SHP77 treated with DMSO at 0.1 percent for 48 hours (cell line): ENCODE results near the gene MGRN1.

Experiments used
- DNase-seq: peaks from one replicate; lab custom pipeline; 2025; lab: John Stamatoyannopoulos, UW

The MGRN1 gene

DNA sequence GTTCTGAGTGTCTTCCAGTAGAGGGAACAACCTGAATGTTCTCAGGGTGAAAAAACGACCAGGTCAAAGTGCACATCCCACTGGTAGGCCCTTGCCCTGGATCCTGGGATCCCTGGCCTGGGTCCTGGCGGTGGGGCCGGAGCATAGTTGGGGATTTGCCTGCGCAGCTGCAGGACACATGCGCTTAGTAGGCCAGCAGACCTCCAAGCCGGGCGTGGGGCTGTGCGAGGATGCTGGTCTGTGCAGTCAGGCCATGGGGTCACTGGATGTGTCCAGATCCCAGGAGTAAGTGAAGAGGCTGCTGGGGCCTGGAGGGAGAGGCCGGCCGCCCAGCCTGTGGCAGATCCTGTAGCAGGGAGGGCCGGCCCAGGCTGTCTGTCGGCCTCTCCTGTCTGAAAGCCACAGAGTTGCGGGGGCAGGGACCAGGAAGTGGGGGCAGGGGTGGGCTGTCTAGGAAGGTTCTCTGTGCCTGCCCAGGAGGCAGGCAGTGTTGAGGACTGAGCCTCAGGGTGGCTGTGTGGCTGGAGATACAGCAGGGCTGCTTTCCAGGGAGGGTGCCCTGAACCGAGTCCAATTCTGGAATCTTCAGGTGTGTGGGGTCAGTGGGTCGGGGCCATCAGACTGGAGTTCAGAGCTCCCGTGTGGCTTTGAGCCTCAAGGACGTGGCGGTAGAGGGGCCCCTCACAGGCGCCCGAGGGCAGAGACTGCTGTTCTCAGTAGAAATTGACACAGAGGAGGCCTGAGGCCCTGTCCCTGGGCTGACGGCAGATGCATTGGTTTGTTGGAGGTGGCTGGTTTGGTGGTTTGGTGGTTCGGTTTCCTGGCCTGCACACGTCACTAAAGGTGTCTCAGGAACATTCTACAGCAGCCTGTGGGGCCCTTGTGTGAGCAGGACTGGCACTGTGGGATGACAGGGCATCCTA lies 51.5 kb downstream of the MGRN1 start:
- DNase-seq, result no peak

DNA sequence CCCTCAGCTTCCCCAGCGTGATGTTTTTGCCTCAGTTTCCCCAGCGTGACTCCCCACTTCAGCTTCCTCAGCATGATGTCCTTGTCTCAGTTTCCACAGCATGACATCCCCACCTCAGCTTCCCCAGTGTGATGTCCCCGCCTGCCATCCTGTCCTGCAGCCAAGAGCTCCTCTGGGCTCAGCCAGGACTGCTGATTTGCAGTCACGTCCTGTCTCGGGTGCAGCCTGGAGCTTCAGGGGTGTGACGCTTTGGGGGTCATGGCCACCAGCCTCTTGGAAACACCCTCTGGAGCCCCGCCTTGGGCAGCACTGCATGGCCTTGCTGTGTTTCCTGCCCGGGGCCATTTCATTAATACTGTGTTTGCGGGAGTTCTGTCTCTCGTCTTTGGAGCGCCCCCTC lies 52.2 kb downstream of the MGRN1 start:
- no peak for DNase-seq

DNA sequence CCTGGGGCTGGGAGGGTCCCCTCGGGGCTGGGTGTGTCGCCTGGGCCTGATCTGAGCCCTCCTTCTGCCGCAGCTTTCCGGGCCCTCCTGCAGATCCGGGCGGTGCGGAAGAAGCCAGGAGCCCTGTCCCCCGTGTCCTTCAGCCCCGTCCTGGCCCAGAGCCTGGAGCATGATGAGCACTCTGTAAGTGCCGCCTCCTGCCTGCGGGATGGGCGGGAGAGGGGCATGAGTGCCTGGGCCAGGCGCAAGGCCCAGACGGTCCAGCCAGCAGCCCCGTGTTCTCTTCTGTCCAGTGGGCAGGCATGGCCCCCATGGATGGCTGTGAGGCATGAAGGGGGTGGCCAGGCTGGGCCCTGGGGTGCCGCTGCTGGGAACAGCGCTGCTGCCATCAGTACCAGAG lies 52.8 kb downstream of the MGRN1 start:
- DNase-seq, result no peak

DNA sequence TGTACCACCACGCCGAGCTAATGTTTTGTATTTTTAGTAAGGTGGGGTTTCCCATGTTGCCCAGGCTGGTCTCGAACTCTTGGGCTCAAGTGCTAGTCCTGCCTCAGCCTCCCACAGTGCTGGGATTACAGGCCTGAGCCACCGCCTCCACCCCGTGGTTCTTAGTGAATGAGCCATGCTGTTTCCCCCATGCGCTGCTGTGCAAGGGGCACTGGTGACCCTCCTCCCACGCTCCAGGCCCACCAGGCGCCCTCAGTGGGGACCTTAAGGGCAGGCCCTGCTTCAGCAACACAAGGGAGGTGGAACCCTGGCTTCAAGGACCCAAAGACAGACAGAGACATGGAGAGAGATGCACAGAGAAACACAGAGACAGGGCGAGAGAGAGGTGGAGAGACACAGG lies 53.4 kb downstream of the MGRN1 start:
- DNase-seq, result no peak

DNA sequence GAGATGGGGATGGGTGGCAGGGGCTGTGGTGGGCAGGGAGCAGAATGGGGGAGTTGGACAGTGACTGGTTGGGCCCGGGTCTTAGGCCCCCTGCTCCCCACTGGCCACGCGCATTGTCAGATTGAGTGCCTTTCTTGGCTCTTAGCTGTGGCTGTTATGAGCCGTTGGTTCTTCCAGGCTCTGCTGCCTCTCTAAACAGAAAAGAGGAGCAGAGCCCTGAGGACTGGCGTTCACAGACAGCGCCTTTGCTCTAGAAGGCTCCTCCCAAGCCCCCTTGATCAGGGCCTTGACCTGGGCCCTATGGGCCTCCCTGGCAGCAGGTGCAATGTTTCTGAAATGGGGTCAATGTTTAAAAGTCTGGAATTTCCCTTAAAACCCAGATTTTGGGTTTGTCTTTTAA lies 54.0 kb downstream of the MGRN1 start:
- DNase-seq, result no peak

DNA sequence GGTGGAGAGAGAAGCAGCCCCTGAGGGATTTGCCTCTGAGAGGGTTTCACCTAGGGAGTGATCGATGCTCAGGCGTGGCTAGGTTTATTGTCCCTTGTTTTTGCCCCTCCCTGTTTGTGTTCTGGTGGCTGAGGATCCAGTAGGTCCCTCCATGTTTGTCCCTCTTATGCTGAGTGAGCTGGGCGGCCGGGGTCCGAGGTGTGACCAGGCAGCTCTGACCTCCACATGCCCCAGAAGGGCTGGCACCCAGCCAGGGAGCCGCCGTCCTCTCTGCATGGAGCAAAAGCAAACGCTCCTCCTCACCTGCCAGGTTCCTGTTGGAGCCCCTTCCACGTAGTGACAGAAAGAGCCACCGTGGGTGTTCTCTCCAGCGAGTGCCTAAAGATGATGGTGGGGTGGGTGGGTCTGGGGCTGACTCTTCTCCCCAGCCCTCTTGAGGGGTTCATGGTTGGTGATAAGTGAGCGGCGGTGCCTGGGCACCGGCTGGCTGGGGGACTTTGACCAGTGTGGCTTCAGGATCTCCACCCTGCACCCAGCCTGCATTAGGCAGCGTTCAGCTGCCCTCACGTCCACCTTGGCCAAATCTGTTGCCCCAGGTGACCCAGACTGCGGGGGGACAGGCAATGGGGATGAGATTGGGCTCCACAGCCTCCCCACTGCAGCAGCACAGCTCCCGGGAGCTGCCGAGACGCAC lies 54.7 kb downstream of the MGRN1 start:
- DNase-seq, result no peak

DNA sequence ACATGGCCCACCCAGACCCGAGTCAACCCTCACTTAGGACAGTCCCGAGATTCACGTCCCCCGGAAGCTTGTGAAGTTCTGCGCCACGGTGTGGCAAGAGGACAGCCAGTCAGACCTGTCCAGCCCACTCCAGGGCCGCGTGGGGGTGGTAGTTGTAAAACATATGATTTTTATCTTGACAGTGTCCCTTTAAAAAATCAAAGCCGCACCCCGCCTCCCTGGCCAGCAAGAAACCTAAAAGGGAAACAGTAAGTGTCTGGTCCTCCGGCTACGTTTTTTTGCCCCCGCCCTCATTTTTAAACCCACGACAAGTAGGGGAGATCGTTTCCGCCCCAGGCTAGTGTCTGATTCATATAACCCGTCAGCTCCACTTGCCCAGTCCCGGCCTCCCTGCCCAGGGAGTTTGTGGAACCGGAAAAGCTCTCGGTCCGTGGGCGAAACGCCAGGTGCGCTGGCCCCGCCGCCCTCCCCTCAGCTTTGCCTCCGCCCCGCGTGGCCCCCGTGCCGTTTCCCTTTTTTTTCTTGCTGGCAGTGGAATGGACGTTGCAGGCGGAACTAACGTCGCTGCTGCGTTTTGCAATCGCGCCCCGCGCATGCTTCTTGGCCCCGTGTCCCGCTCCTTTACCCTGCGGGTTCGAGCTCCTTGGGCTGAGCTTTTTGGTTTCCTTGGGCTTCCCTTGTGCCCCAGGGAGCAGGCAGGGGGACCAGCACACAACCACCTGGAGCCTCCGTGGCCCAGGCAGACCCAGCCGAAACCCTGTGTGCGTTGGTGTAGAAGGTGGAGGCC lies 55.4 kb downstream of the MGRN1 start:
- DNase-seq, result no peak

DNA sequence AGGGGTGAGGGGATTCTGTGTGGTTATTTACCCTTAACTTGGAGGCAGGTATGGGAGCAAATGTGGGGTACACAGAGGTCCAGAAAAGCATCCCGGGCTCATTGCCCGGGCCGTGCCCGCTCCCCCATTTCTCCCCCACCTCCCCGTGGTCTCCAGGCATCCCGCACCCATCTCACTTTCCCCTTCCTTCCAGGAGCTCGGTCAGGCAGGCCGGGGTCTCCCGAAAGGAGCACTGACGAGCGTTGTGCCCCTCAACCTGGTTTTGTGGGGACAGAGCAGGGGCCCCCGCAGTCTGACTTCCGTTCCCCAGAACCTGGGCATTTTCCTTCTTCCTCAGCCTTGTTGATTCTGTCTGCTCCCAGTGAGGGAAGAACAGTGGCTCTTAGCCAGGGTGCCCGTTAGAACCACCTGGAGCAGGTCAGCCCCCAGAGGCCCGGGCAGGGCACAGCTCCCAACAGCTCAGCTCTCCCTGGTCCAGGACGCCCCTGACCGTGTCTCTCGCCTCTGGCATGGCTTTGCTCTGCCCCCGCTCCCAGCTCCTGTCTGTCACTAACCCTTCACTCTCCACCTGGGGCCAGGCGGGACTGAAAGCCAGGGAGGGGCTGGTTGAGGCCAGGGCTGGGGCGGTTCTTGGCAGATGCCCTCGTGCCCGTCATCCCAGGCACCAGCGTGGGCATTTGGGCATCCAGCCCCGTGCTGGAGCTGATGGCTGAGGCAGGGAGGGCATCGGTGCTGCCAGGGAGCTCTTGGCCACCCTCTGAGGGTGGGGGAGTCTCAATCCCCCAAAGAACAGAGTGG lies 56.2 kb downstream of the MGRN1 start:
- no peak for DNase-seq

DNA sequence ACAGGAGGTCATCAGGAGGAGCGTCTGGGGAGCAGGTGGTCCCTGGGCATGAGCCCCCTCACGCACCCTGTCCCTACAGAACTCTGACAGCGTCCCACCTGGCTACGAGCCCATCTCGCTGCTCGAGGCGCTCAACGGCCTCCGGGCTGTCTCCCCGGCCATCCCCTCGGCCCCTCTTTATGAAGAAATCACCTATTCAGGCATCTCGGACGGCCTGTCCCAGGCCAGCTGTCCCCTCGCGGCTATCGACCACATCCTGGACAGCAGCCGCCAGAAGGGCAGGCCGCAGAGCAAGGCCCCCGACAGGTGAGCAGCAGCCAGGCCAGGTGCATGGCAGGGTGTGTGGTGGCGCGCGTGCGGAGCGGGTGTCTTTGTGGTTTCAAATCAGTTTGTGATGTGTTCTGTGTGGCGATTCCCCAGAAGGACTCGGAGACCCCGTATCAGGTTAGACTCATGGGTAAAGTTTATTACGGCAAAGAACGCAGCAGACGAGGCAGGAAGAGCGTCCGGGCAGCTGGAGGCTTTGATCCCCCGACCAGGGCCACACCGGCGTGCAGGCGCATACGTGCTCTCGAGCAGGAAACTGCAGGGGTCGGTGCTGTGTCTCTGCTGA lies 57.0 kb downstream of the MGRN1 start:
- no peak for DNase-seq

DNA sequence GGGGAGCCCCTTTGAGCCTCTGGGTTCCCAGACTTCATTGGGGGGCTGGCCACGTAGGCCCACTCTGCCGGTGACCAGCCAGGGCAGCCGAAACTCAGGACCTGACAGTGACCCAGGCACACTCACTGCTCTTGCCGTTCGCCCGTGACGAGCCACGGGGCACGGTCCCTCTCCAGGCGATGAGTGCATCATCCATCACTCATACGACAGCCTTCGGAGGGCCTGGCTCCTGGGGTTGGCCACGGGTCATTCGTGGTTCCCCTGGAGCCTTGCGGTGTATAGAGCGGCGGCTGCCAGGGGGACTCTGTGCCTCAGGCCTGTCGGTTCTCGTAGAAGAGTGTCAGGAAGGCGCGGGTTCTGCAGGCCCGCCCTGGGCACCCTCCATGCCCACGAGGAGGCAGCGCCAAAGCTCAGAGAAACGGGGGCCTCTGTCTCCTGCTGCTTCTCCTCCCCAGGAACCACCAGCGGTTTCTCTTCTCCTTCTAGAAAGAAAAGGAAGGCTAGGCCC lies 57.5 kb downstream of the MGRN1 start:
- no peak for DNase-seq

DNA sequence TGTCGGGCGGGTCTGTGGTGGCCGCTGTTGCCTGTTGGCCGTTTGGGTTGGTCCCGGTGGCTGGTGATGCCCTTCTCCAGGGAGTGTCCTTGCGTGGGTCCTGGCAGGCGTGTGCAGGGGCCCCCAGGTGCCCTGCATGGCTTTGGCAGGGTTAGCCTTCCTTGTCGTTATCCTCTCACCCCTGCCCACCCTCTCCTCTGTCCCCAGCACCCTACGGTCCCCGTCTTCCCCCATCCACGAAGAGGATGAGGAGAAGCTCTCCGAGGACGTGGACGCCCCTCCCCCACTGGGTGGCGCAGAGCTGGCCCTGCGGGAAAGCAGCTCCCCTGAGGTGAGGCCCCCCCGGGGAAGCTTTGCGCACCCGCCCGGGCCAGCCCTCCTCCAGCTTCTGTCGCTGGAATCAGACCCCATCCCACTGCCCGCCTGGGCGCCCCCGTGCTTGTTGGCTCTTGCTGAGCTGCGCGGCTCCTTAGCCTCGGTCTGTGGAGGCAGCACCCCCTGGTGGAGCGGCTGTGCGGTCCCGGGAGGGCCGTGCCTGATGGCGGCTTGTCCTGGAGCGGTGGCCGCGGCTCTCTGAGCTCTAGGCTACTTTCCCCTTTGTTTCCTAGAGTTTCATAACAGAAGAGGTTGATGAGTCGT lies 58.1 kb downstream of the MGRN1 start:
- DNase-seq, result no peak

DNA sequence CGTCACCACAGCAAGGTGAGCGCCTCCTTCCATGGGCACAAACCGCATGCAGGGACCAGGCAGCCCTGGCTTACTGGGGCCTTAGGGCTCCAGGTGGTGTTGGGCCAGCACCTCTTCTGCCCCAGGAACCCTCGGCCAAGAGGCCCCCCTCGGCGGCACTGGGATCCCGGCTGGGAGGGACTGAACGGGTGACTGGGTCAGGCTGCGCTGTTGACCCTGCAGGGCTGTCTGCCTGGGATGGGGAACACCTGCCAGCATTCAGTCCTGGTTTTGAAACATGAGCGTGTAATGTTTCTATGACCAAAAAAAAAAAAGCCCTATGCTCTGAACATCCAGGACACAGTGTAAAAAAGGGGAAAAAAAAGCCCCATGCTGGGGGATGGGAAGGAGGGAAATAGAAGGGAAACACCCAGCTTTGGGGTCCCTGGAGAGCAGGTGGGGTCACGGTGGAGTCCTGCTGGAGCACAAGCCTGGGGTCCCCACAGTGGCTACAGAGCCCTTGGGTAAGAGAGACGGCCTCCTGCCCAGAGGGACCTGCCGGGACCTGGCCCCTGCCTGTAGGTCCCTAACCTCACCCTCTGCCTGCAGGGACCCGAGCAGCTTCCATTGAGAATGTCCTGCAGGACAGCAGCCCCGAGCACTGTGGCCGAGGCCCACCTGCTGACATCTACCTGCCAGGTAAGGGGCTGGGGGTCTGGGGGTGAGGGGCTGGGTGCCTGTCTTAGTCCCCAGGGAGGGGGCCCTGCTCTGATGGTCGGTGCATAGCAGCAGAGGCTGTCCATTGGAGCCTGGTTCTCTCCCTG lies 58.8 kb downstream of the MGRN1 start:
- DNase-seq, result no peak

DNA sequence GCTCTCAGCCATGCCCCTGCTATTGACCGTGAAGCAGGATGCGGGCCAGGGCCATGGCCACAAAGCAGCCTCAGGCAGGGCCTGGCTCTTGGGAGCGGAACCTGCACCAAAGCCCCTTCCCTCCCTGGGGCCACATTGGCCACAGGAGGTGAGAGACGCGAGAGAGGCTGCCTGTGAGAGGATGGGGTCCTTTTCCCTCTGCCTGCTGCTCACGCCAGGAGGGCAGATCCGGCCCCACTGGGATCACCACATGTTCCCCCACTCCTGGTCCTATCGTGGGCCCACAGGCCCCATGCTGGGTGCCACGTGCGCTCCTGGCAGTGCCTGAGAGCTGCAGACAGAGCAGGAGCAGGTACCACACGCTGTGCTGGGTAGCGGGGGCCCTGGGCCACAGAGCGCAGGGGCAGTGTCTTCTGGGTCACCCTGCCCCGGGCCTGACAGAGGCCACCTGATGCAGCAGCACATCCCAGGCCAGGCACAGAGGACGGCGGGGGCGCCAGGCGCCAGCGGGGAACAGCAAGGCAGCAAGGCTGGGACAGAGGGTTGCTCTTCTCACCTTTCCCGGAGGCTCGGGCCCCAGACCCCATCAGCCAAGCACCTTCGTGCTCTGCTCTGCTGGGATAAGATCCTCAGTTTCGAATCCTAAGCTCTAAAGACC lies 59.6 kb downstream of the MGRN1 start:
- DNase-seq, result no peak

DNA sequence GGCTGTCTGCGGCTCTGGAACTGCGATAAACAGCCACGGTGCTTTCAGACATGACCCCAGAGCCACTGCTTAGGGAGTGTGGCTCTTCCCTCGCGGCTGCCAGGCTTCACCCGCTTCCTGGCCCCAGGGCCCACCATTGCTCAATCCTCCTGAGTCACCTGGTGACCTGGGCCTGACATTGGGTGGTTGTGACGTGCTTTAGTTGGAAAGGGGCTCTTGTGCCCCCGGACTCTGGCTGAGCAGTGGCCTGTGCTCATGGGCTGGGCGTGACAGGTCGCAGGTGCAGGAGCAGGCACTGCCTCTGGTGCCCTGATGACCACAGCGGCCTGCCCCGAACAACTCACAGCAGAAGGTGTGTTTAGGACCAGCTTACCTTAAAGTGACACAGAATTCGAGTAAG lies 60.1 kb downstream of the MGRN1 start:
- DNase-seq, result no peak

DNA sequence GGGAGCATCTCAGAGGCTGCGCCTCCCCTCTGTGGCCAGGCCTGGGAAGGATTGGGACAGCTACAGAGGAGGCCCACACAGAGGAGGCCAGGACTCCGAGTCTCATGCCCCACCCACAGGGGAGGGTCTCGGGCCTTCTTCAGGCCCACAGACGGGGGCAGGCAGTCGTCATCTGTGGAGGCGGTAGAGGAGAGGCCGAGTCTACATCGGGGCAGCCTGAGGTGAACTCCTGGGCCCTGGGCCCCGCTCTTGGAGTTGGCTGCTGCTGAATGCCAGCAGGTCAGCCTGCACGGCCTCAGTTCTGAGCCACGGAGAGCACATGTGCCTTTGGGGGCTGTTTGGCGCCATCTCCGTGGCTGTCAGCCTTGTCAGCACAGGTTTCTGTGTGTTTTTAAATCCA lies 60.7 kb downstream of the MGRN1 start:
- no peak for DNase-seq

DNA sequence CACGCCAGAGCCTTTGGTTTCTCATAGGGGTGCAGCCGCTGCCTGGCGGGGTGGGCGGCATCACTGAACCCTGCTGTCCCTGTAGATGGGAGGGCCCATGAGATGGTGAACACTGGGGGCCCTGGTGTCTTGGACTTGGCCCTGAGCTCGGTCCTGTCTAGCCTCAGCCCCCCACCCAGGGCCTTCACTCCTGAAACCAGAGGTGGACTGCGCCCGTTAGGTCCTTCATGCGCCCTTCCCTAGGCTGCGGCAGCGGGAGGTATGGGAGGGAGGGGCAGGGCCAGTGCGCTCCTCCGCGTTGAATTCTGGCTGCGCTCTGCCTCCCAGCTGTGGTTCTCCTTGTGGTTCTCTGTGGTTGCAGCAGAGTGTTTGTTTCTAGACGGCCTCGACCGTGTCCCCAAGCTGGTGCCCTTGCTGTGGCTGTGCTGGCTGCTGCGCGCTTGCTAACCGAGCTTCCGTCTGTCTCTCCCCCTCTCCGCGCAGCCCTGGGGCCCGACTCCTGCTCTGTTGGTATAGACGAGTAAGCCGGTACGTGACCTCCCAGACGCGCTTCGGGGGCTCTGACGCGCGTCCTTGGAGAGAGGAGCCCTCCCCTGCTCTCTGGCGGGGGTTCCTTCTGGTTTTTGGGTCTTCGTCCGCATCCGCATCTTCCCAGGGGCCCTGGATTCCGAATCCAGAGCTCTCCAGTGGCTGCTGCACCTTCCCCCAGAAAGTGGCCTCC lies 61.3 kb downstream of the MGRN1 start:
- DNase-seq, result no peak

DNA sequence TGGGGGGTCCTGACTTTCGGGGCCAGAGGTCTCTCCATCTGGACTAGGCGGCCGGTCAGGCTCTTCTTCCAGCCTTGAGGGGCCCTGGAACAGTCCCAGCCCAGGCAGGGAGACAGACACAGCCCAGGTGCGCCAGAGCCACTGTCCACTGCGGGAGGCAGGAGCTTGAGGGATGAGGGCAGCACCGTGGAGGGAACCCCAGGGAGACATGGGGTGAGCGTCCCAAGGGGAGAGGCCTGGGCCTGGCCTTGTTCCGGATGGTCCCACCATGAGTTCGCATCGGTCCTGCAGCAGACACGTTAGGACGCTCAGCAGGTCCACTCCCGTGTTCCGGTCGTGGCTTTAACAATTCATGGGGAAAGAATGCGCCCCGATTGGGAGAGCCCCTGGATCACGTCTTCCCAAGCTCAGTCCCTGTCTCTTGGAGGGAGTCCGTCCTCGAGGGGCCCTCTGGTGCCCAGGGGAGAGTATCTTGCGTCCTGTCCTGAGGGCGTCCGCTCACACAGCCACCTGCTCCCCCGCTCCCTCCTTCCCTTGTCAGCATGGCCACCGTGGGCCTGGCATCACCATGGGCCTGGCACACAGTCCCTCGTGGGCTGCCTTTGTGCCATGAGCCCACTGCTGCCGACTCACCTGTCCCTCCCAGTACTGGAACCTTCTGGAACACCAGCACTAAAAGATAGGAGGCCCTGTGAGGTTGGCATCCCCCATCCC lies 62.0 kb downstream of the MGRN1 start:
- DNase-seq, result no peak

DNA sequence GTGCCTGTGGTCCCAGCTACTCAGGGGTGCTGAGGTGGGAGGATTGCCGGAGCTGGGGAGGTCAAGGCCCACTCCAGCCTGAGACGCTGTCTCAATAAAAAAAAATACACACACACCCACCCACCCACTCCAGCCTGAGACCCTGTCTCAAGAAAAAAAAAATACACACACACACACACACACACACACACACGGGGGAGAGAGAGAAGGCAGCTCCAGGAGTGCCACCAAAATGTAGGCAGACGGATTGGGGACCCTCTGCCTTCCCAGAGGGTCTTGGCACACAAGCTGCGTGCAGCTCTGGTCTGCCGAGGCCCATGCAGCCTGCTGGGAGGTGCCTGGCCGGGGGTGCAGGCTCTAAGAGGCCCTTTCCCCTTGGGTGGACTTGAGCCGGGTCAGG lies 62.8 kb downstream of the MGRN1 start:
- DNase-seq, result no peak
